Small intestine (tissue), 7 donors: Measurements from ENCODE around the gene TBCD. TPM values are rescaled to one million over a fixed set of nuclear protein-coding genes. Genes with fewer than 3 reads are reported as not detected.

Experiments used
- DNase-seq, 2 donors: peaks; one replicate each; pipeline versions ENCODE4 v3.0.0 to v3.0.0-alpha.2; 2013
- FAIRE-seq: peaks from 2 replicates; lab custom pipeline; 2012; peaks lifted over from hg19 to GRCh38; lab: Jason Lieb, UNC
- H3K27ac ChIP-seq, 3 donors: one replicate each; pipeline ENCODE4 v1.5.1; 2013; ENCODE audit warnings: low read length in 2 of 3, mild to moderate bottlenecking in 2 of 3, control low read depth in 1 of 3, inconsistent platforms in 1 of 3, low read depth in 1 of 3, moderate library complexity in 1 of 3
- H3K27me3 ChIP-seq, 3 donors: one replicate each; pipeline ENCODE4 v1.6.1; 2013; ENCODE audit warnings: low read length in 3 of 3, inconsistent platforms in 1 of 3; ENCODE audit not compliant: control insufficient read depth in 3 of 3, insufficient read depth in 3 of 3
- H3K36me3 ChIP-seq, 3 donors: one replicate each; pipeline ENCODE4 v1.6.1; 2013; ENCODE audit warnings: low read length in 3 of 3, inconsistent platforms in 1 of 3, low read depth in 1 of 3, mild to moderate bottlenecking in 1 of 3, moderate library complexity in 1 of 3; ENCODE audit not compliant: control insufficient read depth in 3 of 3, insufficient read depth in 2 of 3
- H3K4me1 ChIP-seq, 3 donors: one replicate each; pipeline ENCODE4 v1.6.1; 2013; ENCODE audit warnings: low read length in 2 of 3, inconsistent platforms in 1 of 3, low read depth in 1 of 3, mild to moderate bottlenecking in 1 of 3, moderate library complexity in 1 of 3; ENCODE audit not compliant: control insufficient read depth in 3 of 3, insufficient read depth in 2 of 3
- H3K4me3 ChIP-seq, 3 donors: one replicate each; pipeline ENCODE4 v1.5.1; 2013; ENCODE audit warnings: low read length in 3 of 3, control low read depth in 1 of 3, inconsistent platforms in 1 of 3, low read depth in 1 of 3, mild to moderate bottlenecking in 1 of 3, moderate library complexity in 1 of 3
- H3K9me3 ChIP-seq, 2 donors: one replicate each; pipeline ENCODE4 v1.6.1; 2013; ENCODE audit warnings: low read depth in 1 of 2, low read length in 1 of 2; ENCODE audit not compliant: control insufficient read depth in 2 of 2, insufficient read depth in 1 of 2
- WGBS, 3 donors: extraction: QIAGEN DNeasy Blood & Tissue Kit; methylation state at CpG; one replicate each; pipeline ENCODE4 v1.1.7; 2013; 5-methylcytosine and 5-hydroxymethylcytosine counted together
- polyA plus RNA-seq, 4 donors: library from polyadenylated mRNA; stranded (reverse) in 3 of 4; unstranded in 1 of 4; fragments of 200-250 nt in 3 of 4; fragments of 120-200 nt in 1 of 4; gene quantifications; one replicate each; pipeline versions ENCODE4 v1.2.1 to v1.2.3, GENCODE V29; 2013
- donor health status: healthy with polysubstance abuse.
- donor health status: control.
- donor health status: control.
- donor health status: Bipolar disorder and iron deficiency.
- donor health status: healthy.

Gene TBCD
- polyA plus RNA-seq, 4 donors: 38.7 to 83.7 (median 67.3) TPM

DNA sequence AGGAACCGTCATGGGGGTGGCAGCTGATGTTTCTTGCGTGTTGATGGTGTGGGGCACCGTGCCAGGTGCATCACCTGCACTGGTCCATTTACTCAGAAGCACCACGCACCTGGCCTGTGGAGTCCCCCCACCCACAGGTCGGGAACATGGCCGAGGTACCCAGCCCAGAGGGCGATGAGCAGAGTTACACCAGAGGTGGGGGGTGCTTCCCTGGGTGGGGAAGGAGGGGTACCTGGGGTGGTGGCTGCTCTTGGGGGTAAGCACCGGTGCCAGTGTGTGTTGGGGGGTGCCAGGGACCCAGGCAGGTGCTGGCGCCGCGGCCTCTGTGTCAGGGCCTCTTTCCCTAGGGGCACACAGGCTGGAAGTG, 92.9 kb downstream of the TBCD start:
- Histone ChIP-seq H3K27ac (peak overlapping the region in 1 of 3 donors; percentile 40), H3K27me3 (no peaks in the 10 kb centered on the region), H3K9me3 (no peaks in the 10 kb centered on the region), H3K36me3 (peaks cover 0 to 26% (median 0%) of the 10 kb centered on the region in 3 donors), H3K4me1 (peaks cover 0 to 8% (median 0%) of the 10 kb centered on the region in 3 donors), H3K4me3 (peak overlapping the region in 1 of 3 donors; percentile 35)
- DNase-seq: no peak
- no peak for FAIRE-seq
- WGBS, 3 donors: 77 to 86% (median 79%) methylated on average over 10 to 11 of the region's 11 CpGs

DNA sequence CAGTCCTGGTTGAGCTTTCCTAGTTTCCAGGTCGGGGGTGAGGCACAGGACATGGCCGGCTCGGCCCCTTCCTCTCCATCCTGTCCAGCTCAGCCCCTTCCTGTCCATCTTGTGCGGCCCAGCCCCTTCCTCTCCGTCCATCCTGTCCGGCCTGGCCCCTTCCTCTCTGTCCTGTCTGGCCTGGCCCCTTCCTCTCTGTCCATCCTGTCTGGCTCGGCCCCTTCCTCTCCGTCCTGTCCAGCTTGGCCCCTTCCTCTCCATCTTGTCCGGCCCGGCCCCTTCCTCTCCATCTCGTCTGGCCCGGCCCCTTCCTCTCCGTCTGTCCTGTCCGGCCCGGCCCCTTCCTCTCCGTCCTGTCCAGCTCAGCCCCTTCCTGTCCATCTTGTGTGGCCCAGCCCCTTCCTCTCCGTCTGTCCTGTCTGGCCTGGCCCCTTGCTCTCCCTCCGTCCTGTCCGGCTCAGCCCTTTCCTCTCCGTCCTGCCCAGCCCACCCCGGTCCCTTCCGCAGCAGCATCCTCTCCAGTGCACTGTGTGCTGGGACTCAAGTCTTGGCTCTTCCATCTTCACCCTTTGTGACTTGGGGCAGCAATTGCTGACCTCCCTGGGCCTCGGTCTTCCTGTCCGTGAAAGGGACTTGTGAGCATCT, 93.4 kb downstream of the TBCD start:
- H3K27me3 ChIP-seq: no peaks in the 10 kb centered on the region
- peaks cover 0 to 25% (median 0%) of the 10 kb centered on the region in 3 donors for H3K36me3 ChIP-seq
- FAIRE-seq (no peak), DNase-seq (peak in 1 of 2 donors; percentile 29)
- peak overlapping the region in 1 of 3 donors; percentile 35 for H3K4me3 ChIP-seq
- H3K9me3 ChIP-seq: no peaks in the 10 kb centered on the region
- 69 to 90% (median 86%) methylated on average over 23 to 24 of the region's 24 CpGs for WGBS, 3 donors
- peaks cover 0 to 8% (median 0%) of the 10 kb centered on the region in 3 donors for H3K4me1 ChIP-seq
- peak overlapping the region in 1 of 3 donors; percentile 40 for H3K27ac ChIP-seq

DNA sequence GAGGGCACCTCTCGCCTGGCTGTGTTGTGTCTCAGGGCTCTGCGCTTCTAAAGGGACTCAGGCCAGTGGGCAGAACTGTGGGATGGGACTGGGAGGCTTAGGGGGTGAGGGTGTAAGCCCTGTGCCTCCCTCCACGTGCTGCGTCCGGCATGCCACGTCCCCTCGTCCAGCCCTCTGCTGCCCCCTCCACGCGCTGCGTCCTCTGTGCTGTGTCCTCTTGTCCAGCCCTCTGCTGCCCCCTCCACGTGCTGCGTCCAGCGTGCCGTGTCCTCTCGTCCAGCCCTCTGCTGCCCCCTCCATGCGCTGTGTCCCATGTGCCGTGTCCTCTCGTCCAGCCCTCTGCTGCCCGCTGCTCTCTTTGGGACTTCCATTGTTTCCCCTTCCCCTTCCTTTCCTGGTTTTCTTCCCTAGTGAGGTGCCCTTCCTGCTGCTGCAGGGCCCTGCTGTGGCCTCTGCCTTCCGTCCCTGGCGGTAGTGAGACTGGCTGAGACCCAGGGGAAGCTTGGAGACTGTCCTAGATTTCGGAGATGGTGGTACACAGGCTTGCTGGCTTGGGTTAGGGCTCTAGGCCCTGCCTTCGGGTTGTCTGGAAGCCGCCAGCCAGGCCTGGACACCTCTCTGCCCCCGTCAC, 94.3 kb downstream of the TBCD start:
- 77 to 90% (median 89%) methylated on average over 25 of the region's 25 CpGs for WGBS, 3 donors
- Histone ChIP-seq H3K27ac (peak overlapping the region in 1 of 3 donors; percentile 32), H3K4me3 (peak overlapping the region in 1 of 3 donors; percentile 35), H3K9me3 (no peaks in the 10 kb centered on the region), H3K36me3 (peaks cover 0 to 24% (median 0%) of the 10 kb centered on the region in 3 donors), H3K27me3 (no peaks in the 10 kb centered on the region), H3K4me1 (peaks cover 0 to 8% (median 0%) of the 10 kb centered on the region in 3 donors)
- FAIRE-seq (no peak), DNase-seq (no peak)

DNA sequence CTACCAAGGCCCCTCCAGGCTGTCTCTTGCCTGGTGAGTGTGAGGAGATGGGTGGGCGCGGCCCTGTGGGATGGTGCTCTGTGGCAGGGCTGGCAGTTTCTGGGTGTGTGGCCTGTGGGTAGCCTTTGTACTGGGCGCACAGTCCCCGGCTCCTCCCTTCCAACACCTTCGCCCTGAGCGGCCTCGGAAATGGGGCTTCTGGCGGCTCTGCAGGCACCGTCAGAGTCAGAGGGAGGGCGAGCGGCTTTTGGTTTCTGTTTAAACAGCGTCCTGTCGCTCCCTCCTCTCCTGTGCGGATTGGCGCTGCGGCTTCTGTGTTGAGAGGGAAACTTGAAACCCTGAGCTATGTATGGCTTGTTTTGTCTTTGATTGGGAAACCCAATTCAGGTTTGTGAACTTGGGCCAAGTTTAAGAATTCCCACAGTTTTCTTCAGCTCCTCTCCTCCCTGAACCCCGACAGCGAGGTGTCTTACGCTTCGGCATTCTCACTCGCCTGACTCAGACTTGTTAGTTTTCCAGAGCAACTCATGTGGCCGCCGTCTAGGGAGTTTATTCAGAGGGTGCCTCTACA, 96.2 kb downstream of the TBCD start:
- FAIRE-seq: no peak

DNA sequence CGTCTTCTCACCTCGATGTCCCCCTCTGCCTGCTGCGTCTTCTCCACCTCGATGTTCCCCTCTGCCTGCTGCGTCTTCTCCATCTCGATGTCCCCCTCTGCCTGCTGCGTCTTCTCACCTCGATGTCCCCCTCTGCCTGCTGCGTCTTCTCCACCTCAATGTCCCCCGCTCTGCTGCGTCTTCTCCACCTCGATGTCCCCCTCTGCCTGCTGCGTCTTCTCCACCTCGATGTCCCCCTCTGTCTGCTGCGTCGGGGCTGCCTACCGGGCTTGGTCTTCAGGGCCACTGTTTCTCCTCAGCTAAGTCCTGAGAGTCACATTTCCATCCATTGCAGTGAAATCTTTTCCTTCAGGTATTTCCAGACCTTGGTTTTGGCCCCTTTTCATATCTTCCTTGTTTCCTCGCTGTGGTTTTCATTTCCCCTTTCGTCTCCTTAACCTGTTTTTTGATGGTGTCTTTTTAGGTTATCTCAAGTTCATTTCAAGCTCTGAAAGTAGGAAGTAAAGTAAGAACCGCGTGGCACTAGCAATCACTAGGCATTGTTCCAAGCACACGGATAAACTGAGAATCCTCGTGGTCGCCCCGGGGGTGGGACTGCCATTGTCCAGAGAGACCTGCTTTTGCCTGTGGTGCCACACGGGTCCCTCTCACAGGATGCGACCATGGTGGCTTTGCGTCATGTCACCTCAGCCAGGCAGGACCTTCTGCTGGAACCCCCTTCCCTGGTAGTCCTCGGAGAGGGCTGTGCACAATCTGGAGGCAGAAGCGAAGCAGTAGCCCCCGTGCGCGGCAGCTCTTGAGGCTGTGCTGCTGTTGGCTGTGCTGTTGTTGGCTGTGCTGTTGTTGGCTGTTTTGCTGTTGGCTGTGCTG, 97.4 kb downstream of the TBCD start:
- Histone ChIP-seq H3K36me3 (peaks cover 0 to 28% (median 3%) of the 10 kb centered on the region in 3 donors), H3K27ac (no peak overlapping the region), H3K4me1 (peaks cover 0 to 8% (median 0%) of the 10 kb centered on the region in 3 donors), H3K4me3 (no peak overlapping the region), H3K9me3 (no peaks in the 10 kb centered on the region), H3K27me3 (no peaks in the 10 kb centered on the region)
- WGBS, 3 donors: 85 to 90% (median 90%) methylated on average over 33 of the region's 33 CpGs
- DNase-seq (no peak), FAIRE-seq (no peak)

More for the DNA sequence above, 96.2 kb downstream of the TBCD start:
- Histone ChIP-seq H3K27ac (peak overlapping the region in 2 of 3 donors; percentile 24 to 67), H3K9me3 (no peaks in the 10 kb centered on the region), H3K27me3 (no peaks in the 10 kb centered on the region), H3K4me1 (peaks cover 0 to 8% (median 0%) of the 10 kb centered on the region in 3 donors), H3K4me3 (peak overlapping the region in 2 of 3 donors; percentile 5 to 25), H3K36me3 (peaks cover 0 to 25% (median 0%) of the 10 kb centered on the region in 3 donors)
- DNase-seq: peak; percentile 74 to 94
- 41 to 63% (median 50%) methylated on average over 22 to 23 of the region's 23 CpGs for WGBS, 3 donors

DNA sequence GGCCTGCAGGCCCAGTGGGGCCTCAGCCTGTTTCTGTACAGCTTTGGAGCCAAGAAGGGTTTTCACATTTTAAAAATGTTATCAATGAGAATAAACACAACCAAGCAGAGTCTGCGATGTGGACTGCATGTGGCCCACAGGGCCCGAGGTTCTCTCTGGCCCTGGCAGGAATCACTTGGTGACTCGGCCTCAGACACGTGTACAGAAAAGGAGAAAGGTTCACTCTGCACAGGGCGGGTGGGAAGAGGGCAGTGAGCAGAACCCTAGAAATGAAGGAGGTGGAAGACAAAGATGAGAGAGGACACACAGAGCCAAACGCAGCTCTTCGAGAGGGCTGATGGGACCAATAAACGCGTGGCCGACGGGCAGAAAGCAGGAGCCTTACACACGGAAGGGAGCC, 99.5 kb downstream of the TBCD start:
- Histone ChIP-seq H3K4me1 (peaks cover 0 to 8% (median 0%) of the 10 kb centered on the region in 3 donors), H3K4me3 (no peak overlapping the region), H3K36me3 (peaks cover 0 to 26% (median 3%) of the 10 kb centered on the region in 3 donors), H3K27ac (no peak overlapping the region), H3K27me3 (no peaks in the 10 kb centered on the region), H3K9me3 (no peaks in the 10 kb centered on the region)
- no peak for FAIRE-seq
- WGBS, 3 donors: 86 to 93% (median 91%) methylated on average over 11 to 12 of the region's 12 CpGs
- DNase-seq: no peak

DNA sequence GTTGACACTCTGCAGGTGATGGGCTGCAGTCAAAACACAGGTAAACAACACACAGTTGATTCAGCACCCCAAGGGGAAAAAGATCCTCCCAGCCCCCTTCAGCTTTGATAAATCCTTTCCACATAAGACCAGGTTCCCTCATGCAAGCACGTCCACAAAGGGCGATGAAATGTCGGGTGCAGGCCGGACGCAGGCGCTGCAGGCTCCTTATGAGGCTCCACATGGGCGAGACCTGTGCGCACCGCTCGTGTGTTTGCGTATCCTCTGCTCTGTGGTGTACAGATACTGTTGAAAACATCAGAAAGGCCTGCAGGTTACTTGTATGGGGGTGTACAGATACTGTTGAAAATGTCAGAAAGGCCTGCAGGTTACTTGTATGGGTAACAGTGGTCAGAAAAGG, 102.4 kb downstream of the TBCD start:
- Histone ChIP-seq H3K4me1 (no peaks in the 10 kb centered on the region), H3K36me3 (peaks cover 0 to 29% (median 3%) of the 10 kb centered on the region in 3 donors), H3K9me3 (no peaks in the 10 kb centered on the region), H3K27me3 (no peaks in the 10 kb centered on the region), H3K4me3 (no peak overlapping the region), H3K27ac (no peak overlapping the region)
- DNase-seq (no peak), FAIRE-seq (no peak)
- WGBS, 3 donors: 96 to 97% (median 97%) methylated on average over 11 of the region's 11 CpGs

DNA sequence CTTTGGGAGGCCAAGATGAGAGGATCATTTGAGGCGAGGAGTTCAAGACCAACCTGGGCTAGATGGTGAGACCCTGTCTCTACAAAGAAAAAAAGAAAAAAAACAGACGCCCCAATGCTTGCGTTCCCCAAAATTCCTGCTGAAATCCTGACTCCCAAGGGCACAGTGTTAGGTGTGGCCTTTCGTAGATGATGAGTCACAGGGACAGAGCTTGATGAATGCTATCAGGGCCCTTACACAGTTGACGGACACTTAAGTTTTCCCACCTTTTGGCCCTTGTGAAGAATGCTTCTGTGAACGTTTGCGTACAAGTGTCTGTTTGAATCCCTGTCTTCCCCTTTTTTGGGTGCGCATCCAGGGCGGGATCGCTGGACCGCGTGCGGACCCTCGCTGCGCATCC, 104.5 kb downstream of the TBCD start:
- Histone ChIP-seq H3K9me3 (no peaks in the 10 kb centered on the region), H3K4me1 (no peaks in the 10 kb centered on the region), H3K4me3 (no peak overlapping the region), H3K27ac (no peak overlapping the region), H3K36me3 (peaks cover 0 to 29% (median 3%) of the 10 kb centered on the region in 3 donors), H3K27me3 (no peaks in the 10 kb centered on the region)
- 90 to 91% (median 90%) methylated on average over 14 to 15 of the region's 15 CpGs for WGBS, 3 donors
- FAIRE-seq (no peak), DNase-seq (no peak)
